GM12891 (cell line): Measurements from ENCODE around the gene RALGAPB.

ENCODE experiments used
- PAX5 ChIP-seq: IDR thresholded peaks from 2 replicates; pipeline ENCODE4 v1.6.1; 2011; ENCODE audit warnings: low read length, moderate library complexity, mild to moderate bottlenecking; ENCODE audit not compliant: insufficient read depth, severe bottlenecking
- POLR2A ChIP-seq: IDR thresholded peaks from 2 replicates; pipeline ENCODE4 v1.6.1; 2011; ENCODE audit warnings: low read depth, low read length, control low read depth
- POLR2AphosphoS5 ChIP-seq: IDR thresholded peaks from 2 replicates; pipeline ENCODE4 v1.6.1; 2011; ENCODE audit warnings: low read depth, low read length, control low read depth
- POU2F2 ChIP-seq: IDR thresholded peaks from 2 replicates; pipeline ENCODE4 v1.6.1; 2011; ENCODE audit warnings: low read depth, mild to moderate bottlenecking, control low read depth, low read length, moderate library complexity
- SPI1 ChIP-seq: IDR thresholded peaks from 2 replicates; pipeline ENCODE4 v1.6.1; 2011; ENCODE audit warnings: low read depth, low read length, control low read depth
- TAF1 ChIP-seq: IDR thresholded peaks from 2 replicates; pipeline ENCODE4 v1.6.1; 2011; ENCODE audit warnings: low read depth, low read length, control low read depth

GRCh38 chr20:38514185-38514584 lies 41.5 kb downstream of the RALGAPB start:
- TF ChIP-seq POLR2A (no peak), POLR2AphosphoS5 (no peak), TAF1 (no peak), SPI1 (no peak), PAX5 (no peak), POU2F2 (no peak)
